Inferior parietal cortex (tissue), 1 donor: ENCODE measurements around the gene TUBB6.

Experiments used
- DNase-seq: peaks from one replicate; pipeline ENCODE4 v3.0.0-alpha.2; 2016; ENCODE audit errors: extremely low spot score

TUBB6 gene

DNA sequence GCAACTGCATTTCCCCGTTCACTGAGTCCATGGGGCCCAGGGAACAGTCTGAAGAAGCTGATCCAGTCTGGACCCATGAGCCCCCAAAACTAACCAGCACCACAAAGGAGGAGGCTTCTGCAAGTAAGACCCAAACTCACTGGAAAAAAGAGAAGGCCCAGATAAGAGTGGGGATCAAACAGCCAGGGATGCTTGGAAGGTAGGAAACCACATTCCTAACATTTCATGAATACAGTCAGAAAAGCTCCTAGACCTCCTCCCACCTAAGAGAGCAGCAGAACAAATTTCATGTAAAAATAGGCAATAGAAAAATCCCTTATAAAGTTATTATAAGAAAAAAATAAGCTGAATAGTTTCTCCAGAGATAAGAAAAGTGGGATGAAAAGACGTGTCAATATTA is 30.3 kb downstream of the TUBB6 start:
- no peak for DNase-seq

- no peak for DNase-seq
Observed at GRCh38 chr18:12340945-12341660, 33.1 kb downstream of the TUBB6 start.

GRCh38 chr18:12342661-12343060 is 34.6 kb downstream of the TUBB6 start:
- DNase-seq: no peak

- no peak for DNase-seq
Observed at GRCh38 chr18:12345491-12346239, 37.6 kb downstream of the TUBB6 start.

GRCh38 chr18:12346240-12346565 is 38.2 kb downstream of the TUBB6 start:
- DNase-seq: no peak

DNA sequence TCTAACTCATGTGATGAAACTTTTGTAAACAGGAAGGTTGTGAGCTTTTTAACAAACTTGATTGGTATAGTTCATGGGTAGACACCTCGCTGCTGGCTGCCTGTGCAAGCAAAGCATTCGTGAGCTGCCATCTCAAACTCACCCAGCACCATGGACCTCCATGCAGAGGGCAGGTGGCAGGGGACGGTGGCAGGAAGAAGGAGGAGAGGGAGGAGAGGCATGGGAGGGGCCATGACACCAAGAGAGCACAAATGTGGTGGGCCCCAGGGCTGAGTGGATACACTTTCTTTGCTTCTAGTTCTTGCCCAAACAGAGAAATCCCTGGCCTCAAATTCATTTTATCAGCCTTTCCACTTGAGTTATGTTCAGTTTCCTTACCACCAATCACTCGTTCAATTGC is 39.9 kb downstream of the TUBB6 start:
- DNase-seq: no peak

GRCh38 chr18:12352188-12352587 is 44.1 kb downstream of the TUBB6 start:
- no peak for DNase-seq

DNA sequence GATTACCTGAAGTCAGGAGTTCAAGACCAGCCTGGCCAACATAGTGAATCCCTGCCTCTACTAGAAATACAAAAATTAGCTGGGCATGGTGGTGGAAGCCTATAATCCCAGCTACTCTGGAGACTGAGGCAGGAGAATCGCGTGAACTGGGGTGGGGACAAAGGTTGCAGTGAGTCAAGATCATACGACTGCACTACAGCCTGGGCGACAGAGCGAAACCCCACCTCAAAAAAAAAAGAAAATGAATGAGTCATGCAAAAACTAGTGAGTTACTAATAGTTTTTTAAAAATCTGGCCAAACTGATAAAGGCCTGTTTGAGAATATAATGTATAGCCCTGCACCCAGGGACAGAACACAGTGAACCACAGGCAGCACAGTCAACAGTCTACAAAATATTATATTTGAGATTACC is 51.5 kb downstream of the TUBB6 start:
- no peak for DNase-seq

- no peak for DNase-seq
Observed at GRCh38 chr18:12361770-12362378, 53.8 kb downstream of the TUBB6 start.

GRCh38 chr18:12362473-12363174 is 54.6 kb downstream of the TUBB6 start:
- peak; percentile 25 for DNase-seq

GRCh38 chr18:12366379-12366778 is 58.3 kb downstream of the TUBB6 start:
- no peak for DNase-seq

- DNase-seq: no peak
Observed at GRCh38 chr18:12366784-12367183, 58.7 kb downstream of the TUBB6 start.

DNA sequence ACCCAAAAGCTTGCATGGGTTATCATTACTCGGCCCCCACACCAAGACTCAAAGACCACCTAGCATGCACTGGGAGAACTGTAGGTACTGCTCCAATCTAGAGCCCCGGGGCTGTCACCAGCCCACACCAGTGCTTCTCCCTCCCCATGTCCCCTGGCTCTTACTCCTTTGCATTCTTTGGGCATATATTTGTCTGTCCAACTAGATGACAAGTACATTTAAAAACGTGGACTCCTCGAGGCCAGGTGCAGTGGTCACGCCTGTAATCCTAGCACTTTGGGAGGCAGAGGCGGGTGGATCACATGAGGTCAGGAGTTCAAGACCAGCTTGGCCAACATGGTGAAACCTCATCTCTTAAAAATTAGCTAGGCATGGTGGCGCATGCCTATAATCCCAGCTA is 61.2 kb downstream of the TUBB6 start:
- DNase-seq: no peak

DNA sequence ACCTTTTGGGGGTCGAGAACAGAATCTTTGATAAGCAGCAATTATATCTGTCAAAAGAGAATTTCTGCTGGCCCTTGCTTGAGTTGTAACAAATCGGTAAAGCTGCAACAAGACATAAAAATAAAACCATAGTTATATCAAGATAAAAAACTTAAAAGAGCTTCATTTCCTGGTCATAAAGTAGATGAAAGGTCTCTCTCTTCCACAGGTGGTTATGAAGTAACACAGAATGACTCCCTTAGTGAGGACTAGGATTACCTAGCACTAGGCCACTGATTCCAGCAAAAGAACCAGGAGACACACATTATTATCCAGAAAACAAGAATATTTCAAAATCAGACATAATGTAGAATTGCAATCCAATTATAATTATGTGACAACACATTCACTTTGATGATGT is 63.5 kb downstream of the TUBB6 start:
- DNase-seq: no peak

- DNase-seq: no peak
Observed at GRCh38 chr18:12372406-12372805, 64.4 kb downstream of the TUBB6 start.

GRCh38 chr18:12373116-12373770 is 65.2 kb downstream of the TUBB6 start:
- DNase-seq: no peak

DNA sequence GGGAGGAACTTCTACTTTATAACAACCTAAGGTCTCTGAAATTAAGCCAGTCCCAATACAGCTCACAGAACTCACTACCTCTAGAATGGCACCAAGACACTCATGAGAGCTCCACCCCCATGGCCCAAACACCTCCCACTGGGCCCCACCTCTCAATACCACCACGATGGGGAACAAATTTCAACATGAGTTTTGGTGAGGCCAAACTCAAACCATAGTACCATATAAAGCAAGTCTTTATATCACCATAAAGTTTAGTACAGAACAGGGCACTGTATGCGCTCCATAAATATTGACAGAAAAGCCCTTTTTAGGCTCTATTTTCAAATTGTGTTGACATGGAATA is 65.7 kb downstream of the TUBB6 start:
- no peak for DNase-seq

DNA sequence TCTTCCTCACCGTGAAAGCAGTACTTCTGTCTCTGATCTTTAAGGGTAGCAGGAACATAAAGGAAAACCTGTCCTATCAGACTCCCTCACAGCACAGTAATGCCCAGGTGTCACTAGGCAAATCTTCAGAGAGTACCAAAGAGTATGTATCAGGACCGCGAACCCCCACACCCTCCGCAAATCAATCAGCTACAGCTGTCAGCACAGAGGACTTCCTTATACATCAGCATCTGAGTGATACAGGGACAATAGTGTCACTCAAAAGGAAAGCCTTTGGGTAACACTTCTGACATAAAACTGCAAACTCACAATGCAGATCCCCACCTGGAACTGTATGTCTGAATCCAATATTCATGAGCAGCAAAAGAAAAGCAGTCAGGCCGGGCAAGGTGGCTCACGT is 66.4 kb downstream of the TUBB6 start:
- no peak for DNase-seq
